CD4-positive, alpha-beta T cell treated with Interferon alpha-2 for 1 hour (primary cell): ENCODE results near the gene ITPR1.

Experiments
- DNase-seq, 2 donors: peaks; one replicate each; pipeline ENCODE4 v3.0.0-alpha.2; 2020 to 2022

ITPR1 gene

GRCh38 chr3:4599612-4600011 is 106.5 kb downstream of the ITPR1 start:
- no peak for DNase-seq

- no peak for DNase-seq
Measured at GRCh38 chr3:4600493-4600892, 107.3 kb downstream of the ITPR1 start.

GRCh38 chr3:4601892-4602291 is 108.7 kb downstream of the ITPR1 start:
- DNase-seq, result no peak

GRCh38 chr3:4604693-4605092 is 111.5 kb downstream of the ITPR1 start:
- no peak for DNase-seq

GRCh38 chr3:4606911-4607310 is 113.8 kb downstream of the ITPR1 start:
- no peak for DNase-seq

- DNase-seq, result no peak
Measured at GRCh38 chr3:4613366-4613765, 120.2 kb downstream of the ITPR1 start.

GRCh38 chr3:4614070-4614469 is 120.9 kb downstream of the ITPR1 start:
- no peak for DNase-seq

GRCh38 chr3:4614927-4615326 is 121.8 kb downstream of the ITPR1 start:
- DNase-seq, result no peak

GRCh38 chr3:4615750-4616149 is 122.6 kb downstream of the ITPR1 start:
- no peak for DNase-seq

GRCh38 chr3:4623421-4623999 is 130.4 kb downstream of the ITPR1 start:
- DNase-seq, result no peak

GRCh38 chr3:4627651-4628375 is 134.7 kb downstream of the ITPR1 start:
- DNase-seq, result no peak

- no peak for DNase-seq
Measured at GRCh38 chr3:4629095-4630007, 136.2 kb downstream of the ITPR1 start.

GRCh38 chr3:4633078-4634004 is 140.2 kb downstream of the ITPR1 start:
- DNase-seq, result peak in 1 of 2 donors; percentile 53

- no peak for DNase-seq
Measured at GRCh38 chr3:4634894-4635293, 141.7 kb downstream of the ITPR1 start.

GRCh38 chr3:4637265-4637664 is 144.1 kb downstream of the ITPR1 start:
- no peak for DNase-seq

GRCh38 chr3:4641863-4642563 is 148.9 kb downstream of the ITPR1 start:
- DNase-seq, result no peak

GRCh38 chr3:4642611-4643010 is 149.5 kb downstream of the ITPR1 start:
- no peak for DNase-seq

GRCh38 chr3:4643904-4644547 is 150.9 kb downstream of the ITPR1 start:
- no peak for DNase-seq

- no peak for DNase-seq
Measured at GRCh38 chr3:4644951-4645350, 151.8 kb downstream of the ITPR1 start.

GRCh38 chr3:4645468-4645867 is 152.3 kb downstream of the ITPR1 start:
- DNase-seq, result no peak

- DNase-seq, result no peak
Measured at GRCh38 chr3:4647411-4647810, 154.3 kb downstream of the ITPR1 start.
